Tibial nerve (tissue), 4 donors: ENCODE data around the gene NUP133. TPM values are rescaled to one million over a fixed set of nuclear protein-coding genes. Genes with fewer than 3 reads are reported as not detected.
"Not testable (repeated sequence)": the region's sequence is repeated elsewhere in the genome, so short reads cannot be mapped to it uniquely, and the experiment has no call there.

Source experiments
- DNase-seq, 2 donors: peaks; one replicate each; pipeline ENCODE4 v3.0.0-alpha.2; 2019; ENCODE audit warnings: low spot score in 2 of 2
- H3K27ac ChIP-seq, 4 donors: fragments of 200-600 bp; sonication (generic) in 3 of 4; one replicate each; pipeline ENCODE4 v1.5.1; 2017 to 2019; ENCODE audit warnings: mild to moderate bottlenecking in 1 of 4
- H3K27me3 ChIP-seq, 2 donors: fragments of 200-600 bp; sonication (generic) in 1 of 2; one replicate each; pipeline versions ENCODE4 v1.5.1 to v1.6.0; 2017 to 2019
- H3K36me3 ChIP-seq, 3 donors: fragments of 200-600 bp; sonication (generic); one replicate each; pipeline ENCODE4 v1.5.1; 2018 to 2019
- H3K4me1 ChIP-seq, 4 donors: fragments of 200-600 bp; sonication (generic) in 3 of 4; one replicate each; pipeline ENCODE4 v1.5.1; 2017 to 2019
- H3K4me3 ChIP-seq, 4 donors: fragments of 200-600 bp; sonication (generic) in 3 of 4; one replicate each; pipeline ENCODE4 v1.5.1; 2017 to 2019; ENCODE audit warnings: mild to moderate bottlenecking in 1 of 4, moderate library complexity in 1 of 4
- H3K9me3 ChIP-seq, 4 donors: fragments of 200-600 bp; sonication (generic) in 3 of 4; one replicate each; pipeline ENCODE4 v1.5.1; 2017 to 2019
- CTCF ChIP-seq, 5 experiments: fragments of 200-600 bp in 3 of 5; fragments of 450-650 bp in 2 of 5; sonication (generic) in 3 of 5; IDR thresholded peaks; one replicate each; pipeline ENCODE4 v1.5.1; 2016 to 2019; ENCODE audit warnings: antibody characterized with exemption in 5 of 5, mild to moderate bottlenecking in 3 of 5, moderate library complexity in 2 of 5
- EP300 ChIP-seq, 2 donors: sonication (generic); formaldehyde crosslinking; IDR thresholded peaks; one replicate each; pipeline ENCODE4 v1.6.1; 2017; ENCODE audit warnings: antibody characterized with exemption in 2 of 2, mild to moderate bottlenecking in 1 of 2
- POLR2A ChIP-seq, 2 donors: fragments of 450-650 bp; IDR thresholded peaks; one replicate each; pipeline ENCODE4 v1.6.1; 2017; ENCODE audit warnings: antibody characterized with exemption in 2 of 2, mild to moderate bottlenecking in 2 of 2, moderate library complexity in 2 of 2
- WGBS, 2 donors: methylation state at CpG; one replicate each; pipeline ENCODE4 v1.1.5; 2018; 5-methylcytosine and 5-hydroxymethylcytosine counted together
- total RNA-seq, 4 donors: library from RNA; depleted of rRNA; stranded (reverse); fragments of >200 nt; gene quantifications; one replicate each; pipeline ENCODE4 v1.1.0, GENCODE V29; 2016

Gene NUP133
- total RNA-seq, 4 donors from 2014 or later = 24.9 to 56.1 (median 43.2) TPM

DNA sequence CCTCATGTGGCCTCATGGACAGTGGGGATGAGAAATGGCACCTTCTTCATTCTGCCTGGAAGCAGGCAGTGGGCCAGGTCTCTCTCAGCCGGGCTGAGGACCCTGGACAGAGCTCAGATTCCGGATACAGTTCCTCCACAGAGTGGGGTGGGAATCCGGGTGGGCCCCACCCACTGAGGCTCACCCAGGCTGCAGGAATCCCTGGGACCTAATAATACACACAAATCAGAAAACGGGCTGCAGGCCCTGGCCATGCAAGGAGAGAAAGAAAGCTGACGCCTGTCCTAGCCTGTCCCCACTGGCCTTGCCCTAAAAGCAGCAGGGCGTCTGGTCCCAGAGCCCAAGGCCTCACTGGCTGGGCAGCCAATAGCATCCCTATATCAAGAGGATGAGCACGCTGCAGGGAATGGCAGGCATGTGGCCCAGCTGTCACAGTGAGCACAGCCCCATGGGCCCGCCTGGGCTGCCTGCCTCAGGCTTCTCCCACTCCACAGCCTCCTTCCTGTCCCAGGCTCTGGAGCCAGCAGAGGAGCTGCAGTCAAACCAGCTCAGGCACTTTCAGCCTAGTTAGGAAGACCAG is 99.6 kb downstream of the NUP133 start:
- H3K27ac ChIP-seq = no peak overlapping the region
- no peaks in the 10 kb centered on the region for H3K9me3 ChIP-seq
- H3K4me3 ChIP-seq = no peak overlapping the region
- no peaks in the 10 kb centered on the region for H3K36me3 ChIP-seq
- TF ChIP-seq CTCF (IDR thresholded peaks at IDR 0.05) (no peak), EP300 (IDR thresholded peaks at IDR 0.05) (no peak), POLR2A (IDR thresholded peaks at IDR 0.05) (no peak)
- DNase-seq = no peak
- peaks cover 0 to 60% of the 10 kb centered on the region in 2 donors for H3K27me3 ChIP-seq
- H3K4me1 ChIP-seq = peaks cover 0 to 52% (median 28%) of the 10 kb centered on the region in 4 donors
- 47 to 55% methylated on average over 8 of the region's 8 CpGs for WGBS, 2 donors

GRCh38 chr1:229407206-229408026 is 100.7 kb downstream of the NUP133 start:
- 3 to 13% methylated on average over 8 to 42 of the region's 68 CpGs for WGBS, 2 donors
- no peak for TF ChIP-seq POLR2A (IDR thresholded peaks at IDR 0.05)
- TF ChIP-seq EP300 (IDR thresholded peaks at IDR 0.05) = no peak
- TF ChIP-seq CTCF (IDR thresholded peaks at IDR 0.05) = no peak
- H3K27me3 ChIP-seq = peaks cover 0 to 65% of the 10 kb centered on the region in 2 donors
- peaks cover 0 to 52% (median 28%) of the 10 kb centered on the region in 4 donors for H3K4me1 ChIP-seq
- DNase-seq = no peak
- H3K9me3 ChIP-seq = no peaks in the 10 kb centered on the region
- H3K27ac ChIP-seq = no peak overlapping the region
- H3K4me3 ChIP-seq = peak overlapping the region; percentile 6 to 44 (median 31)
- H3K36me3 ChIP-seq = no peaks in the 10 kb centered on the region

DNA sequence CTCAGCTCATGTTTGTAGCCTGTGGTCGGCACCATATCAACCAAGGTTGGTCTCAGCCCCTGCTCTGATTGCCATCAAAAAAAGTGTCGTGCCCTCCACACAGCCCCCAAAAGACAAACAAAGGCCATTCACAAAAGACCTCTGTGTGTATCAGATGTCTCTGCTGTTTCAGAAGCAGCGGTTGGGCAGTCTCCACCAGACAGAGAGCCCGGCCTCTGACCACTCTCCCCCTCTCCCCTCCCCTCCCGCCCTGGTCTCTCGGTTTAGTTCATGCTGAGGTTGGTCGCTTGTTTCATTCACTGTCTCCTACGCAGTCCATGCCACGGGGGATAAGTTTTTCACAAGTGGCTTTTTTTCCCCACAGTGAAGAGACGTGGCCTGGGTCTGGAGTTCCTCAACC is 101.3 kb downstream of the NUP133 start:
- 4 to 5% methylated on average over 10 of the region's 10 CpGs for WGBS, 2 donors
- H3K36me3 ChIP-seq = no peaks in the 10 kb centered on the region
- H3K27me3 ChIP-seq = peaks cover 0 to 68% of the 10 kb centered on the region in 2 donors
- no peak for DNase-seq
- no peak overlapping the region for H3K27ac ChIP-seq
- H3K4me3 ChIP-seq = peak overlapping the region; percentile 6 to 44 (median 31)
- no peak for TF ChIP-seq CTCF (IDR thresholded peaks at IDR 0.05)
- no peak for TF ChIP-seq EP300 (IDR thresholded peaks at IDR 0.05)
- no peak for TF ChIP-seq POLR2A (IDR thresholded peaks at IDR 0.05)
- no peaks in the 10 kb centered on the region for H3K9me3 ChIP-seq
- H3K4me1 ChIP-seq = peaks cover 0 to 51% (median 28%) of the 10 kb centered on the region in 4 donors

DNA sequence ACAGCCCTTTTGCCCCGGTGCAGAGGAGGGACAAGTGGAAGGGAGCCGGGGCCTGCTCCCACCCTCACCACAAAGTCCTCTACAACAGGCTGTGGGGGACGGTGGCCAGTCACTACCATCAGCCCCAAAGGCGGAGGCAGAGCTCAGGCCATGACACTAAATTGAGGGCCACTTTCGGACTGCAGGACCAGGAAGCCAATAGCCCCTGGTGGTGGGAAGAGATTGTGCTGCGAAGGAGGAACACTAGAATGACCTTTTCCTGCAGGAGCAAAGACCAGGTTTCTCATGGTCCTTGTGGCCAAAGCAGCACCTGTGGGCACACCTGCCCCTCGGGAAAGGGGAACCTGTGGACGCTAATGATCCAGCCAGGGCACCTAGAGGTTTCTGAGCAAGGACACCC is 104.6 kb downstream of the NUP133 start:
- Histone ChIP-seq H3K4me3 (no peak overlapping the region), H3K4me1 (peaks cover 0 to 20% (median 11%) of the 10 kb centered on the region in 4 donors), H3K27me3 (peaks cover 0 to 57% of the 10 kb centered on the region in 2 donors), H3K9me3 (no peaks in the 10 kb centered on the region), H3K27ac (no peak overlapping the region), H3K36me3 (no peaks in the 10 kb centered on the region)
- 78 to 84% methylated on average over 8 of the region's 8 CpGs for WGBS, 2 donors
- TF ChIP-seq CTCF (IDR thresholded peaks at IDR 0.05) (no peak), POLR2A (IDR thresholded peaks at IDR 0.05) (no peak), EP300 (IDR thresholded peaks at IDR 0.05) (no peak)
- no peak for DNase-seq

GRCh38 chr1:229402993-229403392 is 105.1 kb downstream of the NUP133 start:
- no peaks in the 10 kb centered on the region for H3K9me3 ChIP-seq
- no peak for DNase-seq
- peaks cover 0 to 16% (median 11%) of the 10 kb centered on the region in 4 donors for H3K4me1 ChIP-seq
- WGBS, 2 donors = 44 to 59% methylated on average over 6 of the region's 6 CpGs
- TF ChIP-seq CTCF (IDR thresholded peaks at IDR 0.05) (no peak), POLR2A (IDR thresholded peaks at IDR 0.05) (no peak), EP300 (IDR thresholded peaks at IDR 0.05) (no peak)
- peaks cover 0 to 51% of the 10 kb centered on the region in 2 donors for H3K27me3 ChIP-seq
- H3K4me3 ChIP-seq = no peak overlapping the region
- H3K27ac ChIP-seq = no peak overlapping the region
- no peaks in the 10 kb centered on the region for H3K36me3 ChIP-seq

DNA sequence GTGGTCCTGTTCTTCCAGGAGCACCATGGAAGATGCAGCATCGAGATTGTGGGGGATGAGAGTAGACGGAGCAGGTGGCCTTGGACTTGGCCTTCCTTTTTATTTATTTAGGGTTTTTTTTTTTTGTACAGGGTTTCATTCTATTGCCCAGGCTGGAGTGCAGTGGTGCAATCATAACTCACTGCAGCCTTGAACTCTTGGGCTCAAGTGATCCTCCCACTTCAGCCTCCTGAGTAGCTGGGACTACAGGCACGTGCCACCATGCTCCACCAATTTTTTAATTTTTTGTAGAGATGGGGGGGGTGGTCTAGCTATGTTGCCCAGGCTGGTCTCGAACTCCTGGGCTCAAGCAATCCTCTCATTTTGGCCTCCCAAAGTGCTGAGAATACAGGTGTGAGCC is 105.8 kb downstream of the NUP133 start:
- 71 to 90% methylated on average over 4 of the region's 4 CpGs for WGBS, 2 donors
- not testable (repeated sequence) for DNase-seq, H3K36me3 ChIP-seq, H3K4me1 ChIP-seq, H3K27ac ChIP-seq, H3K9me3 ChIP-seq, H3K4me3 ChIP-seq
- H3K27me3 ChIP-seq = peaks cover 0 to 44% of the 10 kb centered on the region in 2 donors
